Heart left ventricle (tissue), 16 donors: ENCODE results near the gene PIK3R2. TPM values are rescaled to one million over a fixed set of nuclear protein-coding genes. Genes with fewer than 3 reads are reported as not detected.
A peak's percentile ranks its signal among the peaks of the same experiment; 100 is the strongest.

Experiments used
- ATAC-seq, 4 donors: fragments of 200-7000 bp; cut with Tn5 transposase; one replicate each; pipeline ENCODE4 v1.9.1; 2020 to 2022; ENCODE audit warnings: moderate library complexity in 4 of 4, mild to moderate bottlenecking in 3 of 4, moderate number of reproducible peaks in 1 of 4
- DNase-seq, 5 donors: peaks; one replicate each; pipeline ENCODE4 v3.0.0-alpha.2; 2020
- H3K27ac ChIP-seq, 12 donors: fragments of 200-600 bp; sonication (generic) in 4 of 12; one replicate each; pipeline versions ENCODE4 v1.5.0 to v1.8.0; 2016 to 2022; ENCODE audit warnings: mild to moderate bottlenecking in 2 of 12
- H3K27me3 ChIP-seq, 9 donors: fragments of 200-600 bp; sonication (generic) in 2 of 9; one replicate each; pipeline versions ENCODE4 v1.5.1 to v1.8.0; 2016 to 2022; ENCODE audit warnings: mild to moderate bottlenecking in 3 of 9
- H3K36me3 ChIP-seq, 9 donors: fragments of 200-600 bp; sonication (generic) in 2 of 9; one replicate each; pipeline versions ENCODE4 v1.5.0 to v1.8.0; 2018 to 2022; ENCODE audit warnings: mild to moderate bottlenecking in 2 of 9
- H3K4me1 ChIP-seq, 12 donors: fragments of 200-600 bp; sonication (generic) in 4 of 12; one replicate each; pipeline versions ENCODE4 v1.5.0 to v1.8.0; 2016 to 2022; ENCODE audit warnings: mild to moderate bottlenecking in 3 of 12
- H3K4me3 ChIP-seq, 12 donors: fragments of 200-600 bp; sonication (generic) in 4 of 12; one replicate each; pipeline versions ENCODE4 v1.5.0 to v1.8.0; 2017 to 2022; ENCODE audit warnings: mild to moderate bottlenecking in 9 of 12, moderate library complexity in 4 of 12
- H3K9me3 ChIP-seq, 12 donors: fragments of 200-600 bp; sonication (generic) in 4 of 12; one replicate each; pipeline versions ENCODE4 v1.5.0 to v1.8.0; 2016 to 2022; ENCODE audit warnings: mild to moderate bottlenecking in 1 of 12
- CTCF ChIP-seq, 12 donors: fragments of 200-600 bp; sonication (generic) in 4 of 12; IDR thresholded peaks; one replicate each; pipeline versions ENCODE4 v1.5.0 to v1.8.0; 2018 to 2022; ENCODE audit warnings: antibody characterized with exemption in 12 of 12, mild to moderate bottlenecking in 5 of 12
- POLR2A ChIP-seq, 2 donors: fragments of 450-650 bp; IDR thresholded peaks; one replicate each; pipeline ENCODE4 v1.6.1; 2017; ENCODE audit warnings: antibody characterized with exemption in 2 of 2, mild to moderate bottlenecking in 2 of 2, moderate library complexity in 2 of 2
- WGBS, 4 donors: extraction: QIAGEN DNeasy Blood & Tissue Kit in 2 of 4; methylation state at CpG; one replicate each; pipeline versions ENCODE4 v1.1.5 to v1.1.7; 2013 to 2018; 5-methylcytosine and 5-hydroxymethylcytosine counted together
- intact Hi-C, 10 donors: fragments of 100-400 bp; cut with DNase I; formaldehyde crosslinking; loops; one replicate each; pipeline versions ENCODE4 v1.11.1 to v1.14.2; 2022
- polyA plus RNA-seq, 2 donors: library from polyadenylated mRNA; stranded (reverse); fragments of 200-250 nt; gene quantifications; one replicate each; pipeline ENCODE4 v1.2.3, GENCODE V29; 2013
- total RNA-seq, 9 donors: library from RNA; depleted of rRNA in 2 of 9; stranded (reverse); fragments of >200 nt in 2 of 9; fragmentation: NEBNext Ultra II Directional in 3 of 9; extraction: Animal tissue kit (Norgen Biotek cat#: 25700) in 3 of 9; gene quantifications; one replicate each; pipeline versions ENCODE4 v1.1.0 to v1.2.4, GENCODE V29; 2016 to 2023
- donor health status: ischemic (EF 13 %, LVEDD 7.1; RV severe dilation, severe dysfunction).
- donor health status: healthy with polysubstance abuse.
- donor health status: DM: no; HTN: yes; CAD: no.
- donor health status: DM: no; HTN: no; CAD: no.
- donor health status: ischemic (EF 25% LVEDD 6.9; RV normal size, moderate dysfunction).
- donor health status: ischemic (EF 25% LVEDD 5.7; RV mildly dilated, moderate dysfunction).
- donor health status: healthy.
- donor health status: DM: yes; HTN: yes; CAD: no.
- donor health status: ischemic (EF 35%, LVEDD 5.7; RV mildly dilated, moderate dysfunction).
- donor health status: nonischemic (EF 11% LVEDD 7.7; RV severe dilation, severe dysfunction).
- donor health status: DM: yes; HTN: yes; CAD: no.
- donor health status: PGD.
- donor health status: ischemic (EF 29% LVEDD 5.4; RV normal size, mild dysfunction).
- donor health status: nonischemic (EF 23%, LVEDD 6.1; RV moderate dilation, normal function).

Gene PIK3R2
- total and polyA plus RNA-seq, 11 donors = 4.0 to 28.6 (median 23.4) TPM

- DNase-seq = no peak
- Histone ChIP-seq H3K36me3 (peaks cover 0 to 84% (median 32%) of the 10 kb centered on the region in 9 donors), H3K27me3 (no peaks in the 10 kb centered on the region), H3K4me3 (no peak overlapping the region), H3K9me3 (no peaks in the 10 kb centered on the region), H3K27ac (peak overlapping the region in 1 of 12 donors; percentile 32), H3K4me1 (peaks cover 0 to 17% (median 0%) of the 10 kb centered on the region in 12 donors)
- WGBS, 4 donors = 89 to 92% (median 90%) methylated on average over 2 to 3 of the region's 3 CpGs
- TF ChIP-seq POLR2A (IDR thresholded peaks at IDR 0.05) (no peak), CTCF (IDR thresholded peaks at IDR 0.05) (no peak)
- intact Hi-C loops = no loop called here
- ATAC-seq = no peak
Observed at GRCh38 chr19:18128044-18128443, 24.9 kb upstream of the PIK3R2 start.

GRCh38 chr19:18128805-18129204 lies 24.2 kb upstream of the PIK3R2 start:
- Histone ChIP-seq H3K4me3 (no peak overlapping the region), H3K9me3 (no peaks in the 10 kb centered on the region), H3K27me3 (no peaks in the 10 kb centered on the region), H3K36me3 (peaks cover 0 to 84% (median 32%) of the 10 kb centered on the region in 9 donors), H3K27ac (no peak overlapping the region), H3K4me1 (peaks cover 0 to 13% (median 0%) of the 10 kb centered on the region in 12 donors)
- ATAC-seq = no peak
- no peak for TF ChIP-seq POLR2A (IDR thresholded peaks at IDR 0.05)
- TF ChIP-seq CTCF (IDR thresholded peaks at IDR 0.05) = no peak
- 93 to 97% (median 96%) methylated on average over 12 of the region's 12 CpGs for WGBS, 4 donors
- intact Hi-C loops = no loop called here
- no peak for DNase-seq

GRCh38 chr19:18130523-18131242 lies 22.3 kb upstream of the PIK3R2 start:
- DNase-seq = no peak
- Histone ChIP-seq H3K36me3 (peaks cover 0 to 86% (median 34%) of the 10 kb centered on the region in 9 donors), H3K27me3 (no peaks in the 10 kb centered on the region), H3K4me3 (no peak overlapping the region), H3K4me1 (peaks cover 0 to 13% (median 0%) of the 10 kb centered on the region in 12 donors), H3K27ac (no peak overlapping the region), H3K9me3 (no peaks in the 10 kb centered on the region)
- 93 to 97% (median 94%) methylated on average over 19 to 21 of the region's 21 CpGs for WGBS, 4 donors
- ATAC-seq = no peak
- TF ChIP-seq CTCF (IDR thresholded peaks at IDR 0.05) (no peak), POLR2A (IDR thresholded peaks at IDR 0.05) (no peak)
- intact Hi-C loops = no loop called here

GRCh38 chr19:18131841-18132596 lies 20.9 kb upstream of the PIK3R2 start:
- H3K27ac ChIP-seq = no peak overlapping the region
- intact Hi-C loops = no loop called here
- DNase-seq (no peak), ATAC-seq (no peak)
- H3K4me1 ChIP-seq = peaks cover 0 to 7% (median 0%) of the 10 kb centered on the region in 12 donors
- H3K9me3 ChIP-seq = no peaks in the 10 kb centered on the region
- 81 to 86% (median 84%) methylated on average over 27 to 31 of the region's 31 CpGs for WGBS, 4 donors
- H3K27me3 ChIP-seq = no peaks in the 10 kb centered on the region
- no peak overlapping the region for H3K4me3 ChIP-seq
- H3K36me3 ChIP-seq = peaks cover 0 to 88% (median 42%) of the 10 kb centered on the region in 9 donors
- TF ChIP-seq POLR2A (IDR thresholded peaks at IDR 0.05) (no peak), CTCF (IDR thresholded peaks at IDR 0.05) (no peak)
